Epithelial cell of esophagus (primary cell): ENCODE measurements around the gene GAL.

Source experiments
- DNase-seq: peaks from one replicate; pipeline ENCODE4 v3.0.0; 2010; ENCODE audit warnings: low read depth
- H3K4me3 ChIP-seq: 2 replicates; pipeline ENCODE4 v1.5.1; 2011; ENCODE audit warnings: mild to moderate bottlenecking, low read length, control low read depth
- TF ChIP-seq, protein P1 (sequence below): IDR thresholded peaks from 2 replicates; pipeline ENCODE4 v1.5.1; 2011; ENCODE audit warnings: low read depth, mild to moderate bottlenecking, low read length, control low read depth, inconsistent platforms; ENCODE audit not compliant: insufficient read depth; ENCODE audit errors: missing control alignments

Gene GAL

DNA sequence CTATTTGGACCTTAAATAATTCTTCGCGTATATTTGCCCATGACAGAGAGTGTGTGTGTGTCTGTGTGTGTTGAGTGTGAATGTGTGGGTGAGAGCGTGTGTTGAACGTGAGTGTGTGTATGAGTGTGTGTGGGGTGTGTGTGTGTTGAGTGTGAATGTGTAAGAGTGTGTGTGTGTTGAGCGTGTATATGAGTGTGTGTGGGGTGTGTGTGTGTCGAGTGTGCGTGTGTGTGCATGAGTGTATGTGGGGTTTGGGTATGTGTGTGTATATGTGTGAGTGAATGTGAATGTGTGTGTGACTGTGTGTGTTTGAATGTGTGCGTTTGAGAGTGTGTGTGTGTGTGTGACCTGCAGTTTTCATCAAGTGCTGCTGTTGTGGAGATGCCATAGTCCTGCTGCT, 26.8 kb downstream of the GAL start:
- no peak for DNase-seq
- no peak overlapping the region for H3K4me3 ChIP-seq
- TF ChIP-seq, protein P1, sequence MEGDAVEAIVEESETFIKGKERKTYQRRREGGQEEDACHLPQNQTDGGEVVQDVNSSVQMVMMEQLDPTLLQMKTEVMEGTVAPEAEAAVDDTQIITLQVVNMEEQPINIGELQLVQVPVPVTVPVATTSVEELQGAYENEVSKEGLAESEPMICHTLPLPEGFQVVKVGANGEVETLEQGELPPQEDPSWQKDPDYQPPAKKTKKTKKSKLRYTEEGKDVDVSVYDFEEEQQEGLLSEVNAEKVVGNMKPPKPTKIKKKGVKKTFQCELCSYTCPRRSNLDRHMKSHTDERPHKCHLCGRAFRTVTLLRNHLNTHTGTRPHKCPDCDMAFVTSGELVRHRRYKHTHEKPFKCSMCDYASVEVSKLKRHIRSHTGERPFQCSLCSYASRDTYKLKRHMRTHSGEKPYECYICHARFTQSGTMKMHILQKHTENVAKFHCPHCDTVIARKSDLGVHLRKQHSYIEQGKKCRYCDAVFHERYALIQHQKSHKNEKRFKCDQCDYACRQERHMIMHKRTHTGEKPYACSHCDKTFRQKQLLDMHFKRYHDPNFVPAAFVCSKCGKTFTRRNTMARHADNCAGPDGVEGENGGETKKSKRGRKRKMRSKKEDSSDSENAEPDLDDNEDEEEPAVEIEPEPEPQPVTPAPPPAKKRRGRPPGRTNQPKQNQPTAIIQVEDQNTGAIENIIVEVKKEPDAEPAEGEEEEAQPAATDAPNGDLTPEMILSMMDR = no peak

DNA sequence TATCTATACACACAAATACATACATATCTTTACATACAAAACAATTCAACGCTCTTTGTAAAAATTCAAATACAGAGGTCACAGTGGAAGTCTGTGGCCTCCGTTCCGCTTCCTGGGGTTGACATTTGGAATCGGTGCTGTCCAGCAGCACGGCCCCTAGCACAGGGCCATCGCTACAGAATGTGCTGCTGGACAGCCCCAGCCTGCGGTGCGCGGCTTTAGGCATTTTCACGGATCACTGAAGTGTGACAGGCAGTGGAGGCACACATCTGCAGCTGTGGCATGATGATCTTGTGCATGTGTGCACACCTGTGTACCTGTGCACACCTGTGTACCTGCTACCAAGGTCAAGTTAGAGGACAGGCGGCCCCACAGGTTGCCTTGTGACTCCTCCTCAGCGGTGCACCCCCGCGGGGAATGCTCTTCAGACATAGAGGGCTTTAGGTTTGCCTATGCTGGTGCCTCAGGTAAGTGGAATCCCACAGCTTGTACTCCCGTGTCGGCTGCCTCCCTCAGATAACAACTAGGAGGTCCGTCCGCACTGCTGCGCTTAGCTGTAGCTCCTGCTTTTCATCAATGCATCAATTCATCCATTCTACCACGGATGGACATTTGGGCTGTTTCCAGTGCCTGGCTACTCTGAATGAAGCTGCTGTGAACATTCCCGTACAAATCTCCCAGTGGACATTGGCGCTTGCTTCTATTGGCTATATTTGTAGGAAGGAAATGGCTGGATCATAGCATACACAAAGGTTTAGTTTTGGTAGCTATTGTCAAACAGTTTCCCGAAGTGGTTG, 29.9 kb downstream of the GAL start:
- TF ChIP-seq, protein P1 = no peak
- no peak overlapping the region for H3K4me3 ChIP-seq
- DNase-seq = no peak

DNA sequence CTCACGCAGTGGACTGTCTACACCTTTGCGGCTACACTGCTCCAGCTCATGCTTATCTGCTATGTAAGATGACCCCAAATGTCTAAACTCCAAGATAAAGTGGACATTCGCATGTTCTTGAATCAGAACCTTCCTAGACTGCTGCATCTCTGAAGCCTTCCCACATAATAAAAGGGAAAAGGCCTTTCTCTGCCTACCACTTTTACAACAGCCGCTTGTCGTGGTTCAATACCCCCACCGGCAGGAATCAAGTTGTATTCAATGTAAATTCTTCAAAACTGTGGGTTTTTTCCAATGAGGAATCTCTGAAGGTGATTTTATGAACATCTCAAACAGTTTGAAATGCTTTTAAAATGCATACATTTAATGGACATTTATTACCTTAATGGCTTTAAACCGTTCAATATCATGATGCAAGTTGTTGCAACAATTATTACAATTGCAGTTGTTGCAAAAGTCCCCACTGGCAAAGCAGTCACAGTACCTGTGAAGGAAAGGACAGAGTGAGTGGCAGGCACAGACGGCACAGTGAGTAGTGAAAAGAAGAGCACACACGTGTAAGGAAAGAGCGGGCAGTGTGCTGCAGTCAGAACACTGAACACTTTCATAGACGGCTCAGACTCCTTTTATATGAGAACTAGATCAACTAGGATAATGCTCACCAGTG, 31.2 kb downstream of the GAL start:
- TF ChIP-seq, protein P1 = no peak
- no peak overlapping the region for H3K4me3 ChIP-seq
- no peak for DNase-seq

DNA sequence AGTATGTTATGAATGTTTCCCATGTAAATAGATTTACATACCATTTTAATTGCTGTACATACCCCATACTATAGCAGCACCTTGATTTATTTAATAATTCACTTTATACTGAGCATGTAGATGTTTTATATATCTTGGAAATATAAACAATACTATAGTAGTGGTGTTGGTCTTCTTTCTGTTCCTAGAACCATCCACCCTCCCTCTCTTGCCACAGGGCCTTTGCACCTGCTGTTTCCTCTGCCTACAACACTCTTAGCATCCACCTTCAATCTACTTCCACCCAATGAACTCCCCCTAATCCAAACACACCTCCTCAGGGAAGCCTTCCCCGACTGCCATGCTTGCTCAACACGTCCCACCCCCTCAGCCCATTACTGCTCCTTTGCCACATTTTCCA, 36.7 kb downstream of the GAL start:
- TF ChIP-seq, protein P1 = no peak
- no peak overlapping the region for H3K4me3 ChIP-seq
- DNase-seq = no peak

DNA sequence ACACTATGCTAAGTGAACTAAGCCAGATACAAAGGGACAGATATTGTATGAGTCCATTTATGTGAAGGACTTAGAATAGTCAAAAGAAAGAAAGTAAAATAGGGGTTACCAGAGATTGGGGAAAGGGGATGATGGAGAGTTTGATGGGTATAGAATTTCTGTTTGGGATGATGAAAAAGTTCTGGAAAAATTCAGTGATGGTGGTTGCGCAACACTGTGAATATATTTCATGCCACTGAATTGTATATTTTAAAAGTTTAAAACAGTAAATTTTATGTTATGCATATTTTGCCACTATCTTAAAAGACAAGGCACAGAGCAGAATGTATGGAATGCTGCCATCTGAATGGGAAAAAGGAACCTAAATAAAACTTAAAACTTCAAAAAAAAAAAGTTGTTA, 37.8 kb downstream of the GAL start:
- TF ChIP-seq, protein P1 = no peak
- no peak for DNase-seq
- no peak overlapping the region for H3K4me3 ChIP-seq

DNA sequence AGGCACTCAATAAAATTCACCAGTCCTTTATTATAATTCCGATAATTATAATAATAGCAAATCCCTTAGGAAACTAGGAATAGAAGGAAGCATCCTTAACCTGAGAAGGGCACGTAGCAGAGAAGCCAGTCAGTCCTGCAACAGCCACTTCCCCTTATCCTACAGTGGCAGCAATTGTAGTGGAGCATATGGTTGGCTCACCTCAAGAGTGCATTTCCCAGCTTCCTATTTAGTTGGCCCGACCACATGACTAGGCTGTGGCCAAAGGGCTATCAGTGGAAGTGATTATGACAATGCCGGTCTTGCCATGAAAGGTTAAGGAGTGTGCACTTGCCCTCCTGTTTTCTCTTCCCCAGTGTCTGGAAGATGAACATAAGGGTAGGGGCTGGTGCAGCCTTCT, 39.9 kb downstream of the GAL start:
- no peak for DNase-seq
- TF ChIP-seq, protein P1 = no peak
- H3K4me3 ChIP-seq = no peak overlapping the region
